WERI-Rb-1 (cell line): ENCODE data around the gene LYPD6B.

Experiments
- DNase-seq: peaks from one replicate; pipeline ENCODE4 v3.0.0-alpha.2; 2020
- H3K27ac ChIP-seq: fragments of 250-450 bp; sonication (Bioruptor Pico); 2 replicates; pipeline ENCODE4 v1.5.1; 2020; ENCODE audit warnings: mild to moderate bottlenecking, moderate library complexity
- H3K27me3 ChIP-seq: fragments of 250-450 bp; sonication (Bioruptor Pico); 2 replicates; pipeline ENCODE4 v1.5.1; 2021; ENCODE audit warnings: mild to moderate bottlenecking, low read depth, moderate library complexity; ENCODE audit not compliant: insufficient read depth, severe bottlenecking
- H3K36me3 ChIP-seq: fragments of 250-450 bp; sonication (Bioruptor Pico); 2 replicates; pipeline ENCODE4 v1.5.1; 2020; ENCODE audit warnings: mild to moderate bottlenecking, moderate library complexity
- H3K4me3 ChIP-seq: 2 replicates; pipeline ENCODE4 v1.5.1; 2011; ENCODE audit warnings: low read depth, mild to moderate bottlenecking, control low read depth, low read length
- H3K9me3 ChIP-seq: fragments of 250-450 bp; sonication (Bioruptor Pico); 2 replicates; pipeline ENCODE4 v1.5.1; 2021; ENCODE audit warnings: mild to moderate bottlenecking, moderate library complexity; ENCODE audit not compliant: severe bottlenecking
- TF ChIP-seq, protein P1 (sequence below): IDR thresholded peaks from 2 replicates; pipeline ENCODE4 v1.5.1; 2011; ENCODE audit warnings: low read depth, mild to moderate bottlenecking, control low read depth, inconsistent platforms, low read length

Gene LYPD6B

DNA sequence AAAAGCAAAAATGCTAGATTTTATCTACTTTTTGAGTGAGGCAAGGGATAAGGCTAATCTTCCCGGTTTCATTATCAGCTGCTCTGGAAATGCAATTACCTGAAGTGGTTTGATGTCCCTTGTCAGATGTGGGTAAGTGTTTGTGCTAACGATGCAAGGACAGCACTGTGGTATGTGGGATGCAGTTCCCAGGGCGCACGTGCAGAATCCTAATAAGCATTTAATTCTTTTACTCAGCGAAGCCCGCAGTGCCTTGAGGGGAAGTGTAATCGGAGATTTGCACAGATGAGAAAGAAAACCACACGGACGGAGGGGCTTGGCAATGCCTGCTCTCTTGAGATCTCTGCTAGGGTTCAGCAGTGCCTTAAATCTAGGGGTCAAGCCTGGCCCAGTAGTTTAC is 183.4 kb downstream of the LYPD6B start:
- Histone ChIP-seq H3K27ac (no peak overlapping the region), H3K36me3 (no peaks in the 10 kb centered on the region), H3K27me3 (peaks cover 12% of the 10 kb centered on the region), H3K9me3 (no peaks in the 10 kb centered on the region), H3K4me3 (no peak overlapping the region)
- TF ChIP-seq, protein P1, sequence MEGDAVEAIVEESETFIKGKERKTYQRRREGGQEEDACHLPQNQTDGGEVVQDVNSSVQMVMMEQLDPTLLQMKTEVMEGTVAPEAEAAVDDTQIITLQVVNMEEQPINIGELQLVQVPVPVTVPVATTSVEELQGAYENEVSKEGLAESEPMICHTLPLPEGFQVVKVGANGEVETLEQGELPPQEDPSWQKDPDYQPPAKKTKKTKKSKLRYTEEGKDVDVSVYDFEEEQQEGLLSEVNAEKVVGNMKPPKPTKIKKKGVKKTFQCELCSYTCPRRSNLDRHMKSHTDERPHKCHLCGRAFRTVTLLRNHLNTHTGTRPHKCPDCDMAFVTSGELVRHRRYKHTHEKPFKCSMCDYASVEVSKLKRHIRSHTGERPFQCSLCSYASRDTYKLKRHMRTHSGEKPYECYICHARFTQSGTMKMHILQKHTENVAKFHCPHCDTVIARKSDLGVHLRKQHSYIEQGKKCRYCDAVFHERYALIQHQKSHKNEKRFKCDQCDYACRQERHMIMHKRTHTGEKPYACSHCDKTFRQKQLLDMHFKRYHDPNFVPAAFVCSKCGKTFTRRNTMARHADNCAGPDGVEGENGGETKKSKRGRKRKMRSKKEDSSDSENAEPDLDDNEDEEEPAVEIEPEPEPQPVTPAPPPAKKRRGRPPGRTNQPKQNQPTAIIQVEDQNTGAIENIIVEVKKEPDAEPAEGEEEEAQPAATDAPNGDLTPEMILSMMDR = no peak
- DNase-seq = peak; percentile 8

DNA sequence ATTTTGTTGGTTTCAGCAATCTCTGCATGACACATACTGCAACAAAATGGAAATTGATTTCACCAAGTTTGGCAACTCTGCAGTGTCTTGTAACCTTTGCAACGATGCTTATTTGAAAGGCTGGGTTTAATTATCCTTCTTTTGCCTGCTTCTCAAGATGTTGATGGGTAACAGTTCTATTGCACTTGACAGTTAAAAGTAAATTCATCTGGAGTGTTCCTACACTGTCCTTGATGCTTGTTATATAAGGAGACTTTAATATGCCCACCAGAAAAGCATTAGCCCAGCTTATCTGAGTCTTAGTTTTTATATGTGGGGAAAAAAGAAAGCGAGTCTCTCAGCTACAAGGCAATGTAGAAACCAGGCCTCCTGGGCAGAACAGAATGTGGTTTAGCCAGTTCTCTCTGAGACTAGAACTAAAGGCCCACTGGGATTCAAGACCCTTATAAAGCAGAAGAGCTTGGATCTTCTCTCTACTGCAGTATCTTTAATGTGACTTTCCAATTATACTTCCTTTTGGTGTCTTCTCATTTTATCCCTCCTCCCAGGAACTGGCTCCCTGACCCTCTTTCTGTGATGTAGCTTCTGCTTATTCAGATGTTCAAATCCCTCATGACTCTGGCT is 185.1 kb downstream of the LYPD6B start:
- TF ChIP-seq, protein P1 = no peak

DNA sequence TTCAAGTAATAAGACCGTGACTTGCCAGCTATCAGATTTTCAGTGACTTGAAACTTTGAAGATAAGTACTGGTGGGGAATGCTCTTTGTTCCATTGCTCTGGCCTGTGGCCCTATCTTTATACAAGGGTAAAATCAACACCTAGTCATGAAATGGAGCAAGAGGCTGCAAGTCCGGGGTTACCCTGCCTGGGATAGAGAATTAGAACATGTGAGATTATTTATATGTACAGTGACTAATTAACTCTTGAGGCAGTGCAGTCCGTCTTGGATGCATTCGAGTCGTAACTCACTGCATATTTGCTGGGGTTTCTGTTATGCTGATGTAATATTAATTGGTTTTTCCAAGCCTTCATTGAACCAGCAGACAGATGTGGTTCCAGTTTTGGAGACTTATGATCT is 186.0 kb downstream of the LYPD6B start:
- Histone ChIP-seq H3K9me3 (no peaks in the 10 kb centered on the region), H3K36me3 (no peaks in the 10 kb centered on the region), H3K27ac (no peak overlapping the region), H3K4me3 (no peak overlapping the region), H3K27me3 (peaks cover 15% of the 10 kb centered on the region)
- TF ChIP-seq, protein P1 = no peak
- DNase-seq = no peak

More for the DNA sequence above, 185.1 kb downstream of the LYPD6B start:
- DNase-seq = no peak
- Histone ChIP-seq H3K36me3 (no peaks in the 10 kb centered on the region), H3K4me3 (no peak overlapping the region), H3K9me3 (no peaks in the 10 kb centered on the region), H3K27me3 (peaks cover 15% of the 10 kb centered on the region), H3K27ac (no peak overlapping the region)

DNA sequence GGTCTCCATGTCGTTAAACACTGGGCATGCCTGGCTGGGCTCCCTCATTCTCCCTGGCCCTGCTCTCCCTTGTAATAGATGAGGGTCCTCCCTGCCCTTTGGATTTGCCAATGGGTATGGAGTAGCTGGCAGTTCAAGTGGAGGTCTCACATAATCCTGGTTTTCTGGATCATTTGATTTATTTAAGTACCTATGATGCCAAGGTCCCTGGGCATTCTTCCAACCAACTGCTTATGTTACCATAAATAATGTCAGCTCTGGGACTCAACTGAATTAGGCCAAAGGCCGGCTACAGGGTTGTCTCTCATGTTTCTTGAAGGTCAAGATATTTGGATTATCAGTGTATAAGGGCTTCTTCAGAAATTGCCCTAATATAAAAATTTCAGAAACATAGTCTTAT is 186.9 kb downstream of the LYPD6B start:
- no peak for DNase-seq
- Histone ChIP-seq H3K27me3 (peaks cover 17% of the 10 kb centered on the region), H3K4me3 (no peak overlapping the region), H3K36me3 (no peaks in the 10 kb centered on the region), H3K27ac (no peak overlapping the region), H3K9me3 (no peaks in the 10 kb centered on the region)
- TF ChIP-seq, protein P1 = no peak

DNA sequence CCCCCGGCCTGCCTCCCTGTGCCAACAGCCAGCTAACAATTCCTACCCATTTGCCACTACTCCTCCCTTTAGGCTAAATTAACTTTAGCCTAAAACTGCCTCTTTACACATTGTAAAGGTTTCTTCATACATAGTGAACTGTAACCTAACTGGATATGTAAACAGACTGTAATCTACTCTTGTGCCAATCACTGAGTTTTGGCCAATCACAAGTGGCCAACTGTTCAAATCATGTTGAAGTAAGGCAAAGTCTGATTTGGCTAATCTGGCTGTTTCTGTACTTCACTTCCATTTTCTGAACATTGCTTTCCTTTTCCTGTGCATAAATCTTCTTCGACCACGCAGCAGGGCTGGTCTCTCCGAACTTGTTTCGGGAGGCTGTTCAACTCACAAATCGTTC is 188.3 kb downstream of the LYPD6B start:
- no peak for DNase-seq
- peaks cover 13% of the 10 kb centered on the region for H3K27me3 ChIP-seq
- H3K9me3 ChIP-seq = no peaks in the 10 kb centered on the region
- no peak overlapping the region for H3K27ac ChIP-seq
- TF ChIP-seq, protein P1 = no peak
- no peak overlapping the region for H3K4me3 ChIP-seq
- H3K36me3 ChIP-seq = no peaks in the 10 kb centered on the region

DNA sequence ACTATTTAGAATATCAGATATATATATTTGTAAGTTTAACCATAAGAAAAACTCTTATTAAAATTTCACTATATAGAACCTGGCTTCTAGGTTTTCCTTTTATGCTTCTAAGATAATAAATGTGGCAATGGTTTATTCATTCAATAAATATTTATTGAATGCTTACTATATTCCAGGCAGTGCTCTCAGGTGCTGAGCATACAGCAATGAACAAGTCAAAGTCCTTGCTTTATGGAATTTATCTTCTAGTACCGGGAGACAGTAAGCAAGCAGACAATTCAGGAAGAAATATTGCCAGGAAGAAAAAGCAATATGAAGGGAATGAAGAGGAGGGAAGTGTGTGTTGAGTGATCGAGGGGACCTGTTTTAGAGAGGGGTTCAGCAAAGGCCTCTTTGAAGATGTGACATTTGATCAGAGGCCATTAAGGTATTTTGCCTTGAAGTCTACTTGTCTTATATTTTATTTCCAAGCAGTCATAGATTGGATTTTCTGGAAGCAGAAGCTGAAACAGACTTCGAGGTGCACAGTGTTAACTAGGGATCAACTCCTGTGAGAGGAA is 197.4 kb downstream of the LYPD6B start:
- TF ChIP-seq, protein P1 = no peak

More for the DNA sequence above, 197.4 kb downstream of the LYPD6B start:
- DNase-seq = no peak
- H3K27ac ChIP-seq = no peak overlapping the region
- H3K36me3 ChIP-seq = no peaks in the 10 kb centered on the region
- peaks cover 3% of the 10 kb centered on the region for H3K27me3 ChIP-seq
- no peaks in the 10 kb centered on the region for H3K9me3 ChIP-seq
- H3K4me3 ChIP-seq = no peak overlapping the region
